C4-2B (cell line): Measurements from ENCODE around the gene ATAD3A.
"Not testable (repeated sequence)": the region's sequence is repeated elsewhere in the genome, so short reads cannot be mapped to it uniquely, and the experiment has no call there.

Source experiments
- CTCF ChIP-seq: fragments of 450-650 bp; conservative IDR thresholded peaks from 2 replicates; pipeline ENCODE4 v1.5.1; 2017; ENCODE audit warnings: mild to moderate bottlenecking
- ZFX ChIP-seq: fragments of 450-650 bp; IDR thresholded peaks from 2 replicates; pipeline ENCODE4 v1.6.1; 2017

GRCh38 chr1:1505366-1505798 lies 6.6 kb upstream of the ATAD3A start:
- TF ChIP-seq CTCF: peak; percentile 64
- TF ChIP-seq ZFX: not testable (repeated sequence)
